ENCODE data around the gene DUSP3.

GRCh38 chr17:43771463-43771862 lies 7.3 kb downstream of the DUSP3 start:
- TF ChIP-seq CTCF (IDR thresholded peaks at IDR 0.05): no peak
- no peak for TF ChIP-seq POLR2A (IDR thresholded peaks at IDR 0.05)

Measured in uterus (tissue), 2 donors.